Measurements from ENCODE around the gene MTARC2. TPM values are rescaled to one million over a fixed set of nuclear protein-coding genes. Genes with fewer than 3 reads are reported as not detected.

The MTARC2 gene
- total and polyA plus RNA-seq, 2 of the 13 experiments (the other 11 are each of a cell fraction or from before 2014, with no cell fraction given): 8.5 to 10.1 TPM

DNA sequence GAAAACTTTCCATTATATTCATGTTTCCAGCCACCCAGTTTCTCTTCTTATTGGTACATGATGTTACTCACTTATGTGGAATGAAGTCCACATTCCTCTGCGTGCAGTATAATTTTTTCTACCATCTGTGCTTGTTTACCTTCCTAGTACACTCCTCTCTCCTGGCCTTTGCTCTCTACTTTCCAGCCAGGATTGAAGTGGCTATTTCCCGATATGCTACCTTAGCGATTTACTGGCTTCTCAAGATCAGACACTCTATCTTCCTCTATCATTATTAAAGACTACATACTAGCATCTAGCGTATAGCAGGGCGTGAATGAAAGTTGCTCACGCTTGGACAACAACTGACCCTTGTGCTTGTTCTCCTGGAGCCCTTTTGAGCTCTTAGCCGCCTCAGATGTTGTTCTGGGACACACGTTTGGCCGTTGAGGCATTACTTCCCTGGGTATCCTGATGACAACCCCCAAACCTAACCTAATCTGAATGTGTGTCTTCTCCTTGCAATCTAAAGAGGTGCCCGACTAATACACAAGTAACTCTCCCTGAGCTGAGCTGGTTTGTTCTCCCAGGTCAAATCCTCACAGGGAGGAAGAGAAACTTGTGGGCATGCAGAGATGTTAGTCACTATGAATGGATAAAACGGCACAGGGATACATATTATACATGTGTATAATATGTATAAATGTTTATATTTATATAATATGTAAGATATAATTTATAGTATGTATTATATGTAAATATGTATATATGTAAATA, 13.4 kb upstream of the MTARC2 start (continued):
- TF ChIP-seq, protein P1, sequence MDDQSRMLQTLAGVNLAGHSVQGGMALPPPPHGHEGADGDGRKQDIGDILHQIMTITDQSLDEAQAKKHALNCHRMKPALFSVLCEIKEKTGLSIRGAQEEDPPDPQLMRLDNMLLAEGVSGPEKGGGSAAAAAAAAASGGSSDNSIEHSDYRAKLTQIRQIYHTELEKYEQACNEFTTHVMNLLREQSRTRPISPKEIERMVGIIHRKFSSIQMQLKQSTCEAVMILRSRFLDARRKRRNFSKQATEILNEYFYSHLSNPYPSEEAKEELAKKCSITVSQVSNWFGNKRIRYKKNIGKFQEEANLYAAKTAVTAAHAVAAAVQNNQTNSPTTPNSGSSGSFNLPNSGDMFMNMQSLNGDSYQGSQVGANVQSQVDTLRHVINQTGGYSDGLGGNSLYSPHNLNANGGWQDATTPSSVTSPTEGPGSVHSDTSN (CRISPR knock-in tag; IDR thresholded peaks at IDR 0.05; ENCODE audit: borderline replicate concordance): no peak
- TF ChIP-seq ZNF530 (CRISPR knock-in tag; IDR thresholded peaks at IDR 0.05; ENCODE audit: low read depth): no peak
- peak; percentile 24; the same call in 1 of the 3 replicates for TF ChIP-seq MXI1 (IDR thresholded peaks at IDR 0.05; ENCODE audit: borderline replicate concordance, low read depth, low read length)
- TF ChIP-seq, protein P2, sequence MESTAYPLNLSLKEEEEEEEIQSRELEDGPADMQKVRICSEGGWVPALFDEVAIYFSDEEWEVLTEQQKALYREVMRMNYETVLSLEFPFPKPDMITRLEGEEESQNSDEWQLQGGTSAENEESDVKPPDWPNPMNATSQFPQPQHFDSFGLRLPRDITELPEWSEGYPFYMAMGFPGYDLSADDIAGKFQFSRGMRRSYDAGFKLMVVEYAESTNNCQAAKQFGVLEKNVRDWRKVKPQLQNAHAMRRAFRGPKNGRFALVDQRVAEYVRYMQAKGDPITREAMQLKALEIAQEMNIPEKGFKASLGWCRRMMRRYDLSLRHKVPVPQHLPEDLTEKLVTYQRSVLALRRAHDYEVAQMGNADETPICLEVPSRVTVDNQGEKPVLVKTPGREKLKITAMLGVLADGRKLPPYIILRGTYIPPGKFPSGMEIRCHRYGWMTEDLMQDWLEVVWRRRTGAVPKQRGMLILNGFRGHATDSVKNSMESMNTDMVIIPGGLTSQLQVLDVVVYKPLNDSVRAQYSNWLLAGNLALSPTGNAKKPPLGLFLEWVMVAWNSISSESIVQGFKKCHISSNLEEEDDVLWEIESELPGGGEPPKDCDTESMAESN (CRISPR knock-in tag; conservative IDR thresholded peaks at IDR 0.05): no peak
- TF ChIP-seq NCOR1 (IDR thresholded peaks at IDR 0.05; ENCODE audit: borderline replicate concordance, low read length): no peak
- no peak for TF ChIP-seq FLYWCH1 (CRISPR knock-in tag; IDR thresholded peaks at IDR 0.05)
- no peak; the same call in 1 of the 2 replicates for TF ChIP-seq ZNF292 (CRISPR knock-in tag; IDR thresholded peaks at IDR 0.05; ENCODE audit: borderline replicate concordance, low read depth)
- TF ChIP-seq, protein P3, sequence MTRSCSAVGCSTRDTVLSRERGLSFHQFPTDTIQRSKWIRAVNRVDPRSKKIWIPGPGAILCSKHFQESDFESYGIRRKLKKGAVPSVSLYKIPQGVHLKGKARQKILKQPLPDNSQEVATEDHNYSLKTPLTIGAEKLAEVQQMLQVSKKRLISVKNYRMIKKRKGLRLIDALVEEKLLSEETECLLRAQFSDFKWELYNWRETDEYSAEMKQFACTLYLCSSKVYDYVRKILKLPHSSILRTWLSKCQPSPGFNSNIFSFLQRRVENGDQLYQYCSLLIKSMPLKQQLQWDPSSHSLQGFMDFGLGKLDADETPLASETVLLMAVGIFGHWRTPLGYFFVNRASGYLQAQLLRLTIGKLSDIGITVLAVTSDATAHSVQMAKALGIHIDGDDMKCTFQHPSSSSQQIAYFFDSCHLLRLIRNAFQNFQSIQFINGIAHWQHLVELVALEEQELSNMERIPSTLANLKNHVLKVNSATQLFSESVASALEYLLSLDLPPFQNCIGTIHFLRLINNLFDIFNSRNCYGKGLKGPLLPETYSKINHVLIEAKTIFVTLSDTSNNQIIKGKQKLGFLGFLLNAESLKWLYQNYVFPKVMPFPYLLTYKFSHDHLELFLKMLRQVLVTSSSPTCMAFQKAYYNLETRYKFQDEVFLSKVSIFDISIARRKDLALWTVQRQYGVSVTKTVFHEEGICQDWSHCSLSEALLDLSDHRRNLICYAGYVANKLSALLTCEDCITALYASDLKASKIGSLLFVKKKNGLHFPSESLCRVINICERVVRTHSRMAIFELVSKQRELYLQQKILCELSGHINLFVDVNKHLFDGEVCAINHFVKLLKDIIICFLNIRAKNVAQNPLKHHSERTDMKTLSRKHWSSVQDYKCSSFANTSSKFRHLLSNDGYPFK (CRISPR knock-in tag; IDR thresholded peaks at IDR 0.05; ENCODE audit: borderline replicate concordance): no peak
- TF ChIP-seq ZNF850 (CRISPR knock-in tag; conservative IDR thresholded peaks at IDR 0.05): no peak
- TF ChIP-seq, protein P4, sequence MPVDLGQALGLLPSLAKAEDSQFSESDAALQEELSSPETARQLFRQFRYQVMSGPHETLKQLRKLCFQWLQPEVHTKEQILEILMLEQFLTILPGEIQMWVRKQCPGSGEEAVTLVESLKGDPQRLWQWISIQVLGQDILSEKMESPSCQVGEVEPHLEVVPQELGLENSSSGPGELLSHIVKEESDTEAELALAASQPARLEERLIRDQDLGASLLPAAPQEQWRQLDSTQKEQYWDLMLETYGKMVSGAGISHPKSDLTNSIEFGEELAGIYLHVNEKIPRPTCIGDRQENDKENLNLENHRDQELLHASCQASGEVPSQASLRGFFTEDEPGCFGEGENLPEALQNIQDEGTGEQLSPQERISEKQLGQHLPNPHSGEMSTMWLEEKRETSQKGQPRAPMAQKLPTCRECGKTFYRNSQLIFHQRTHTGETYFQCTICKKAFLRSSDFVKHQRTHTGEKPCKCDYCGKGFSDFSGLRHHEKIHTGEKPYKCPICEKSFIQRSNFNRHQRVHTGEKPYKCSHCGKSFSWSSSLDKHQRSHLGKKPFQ (CRISPR knock-in tag; IDR thresholded peaks at IDR 0.05; ENCODE audit: insufficient replicate concordance): no peak
- no peak for TF ChIP-seq ZNF121 (CRISPR knock-in tag; IDR thresholded peaks at IDR 0.05)
- TF ChIP-seq ZNF180 (CRISPR knock-in tag; IDR thresholded peaks at IDR 0.05; ENCODE audit: borderline replicate concordance, low read depth): no peak
- peak; percentile 56 for TF ChIP-seq RXRB (CRISPR knock-in tag; IDR thresholded peaks at IDR 0.05; ENCODE audit: borderline replicate concordance)
- TF ChIP-seq ZNF138 (CRISPR knock-in tag; IDR thresholded peaks at IDR 0.05; ENCODE audit: low read depth): no peak
- TF ChIP-seq ATF1 (CRISPR knock-in tag; IDR thresholded peaks at IDR 0.05): peak; percentile 27; the same call in 1 of the 2 replicates
- TF ChIP-seq, protein P5, sequence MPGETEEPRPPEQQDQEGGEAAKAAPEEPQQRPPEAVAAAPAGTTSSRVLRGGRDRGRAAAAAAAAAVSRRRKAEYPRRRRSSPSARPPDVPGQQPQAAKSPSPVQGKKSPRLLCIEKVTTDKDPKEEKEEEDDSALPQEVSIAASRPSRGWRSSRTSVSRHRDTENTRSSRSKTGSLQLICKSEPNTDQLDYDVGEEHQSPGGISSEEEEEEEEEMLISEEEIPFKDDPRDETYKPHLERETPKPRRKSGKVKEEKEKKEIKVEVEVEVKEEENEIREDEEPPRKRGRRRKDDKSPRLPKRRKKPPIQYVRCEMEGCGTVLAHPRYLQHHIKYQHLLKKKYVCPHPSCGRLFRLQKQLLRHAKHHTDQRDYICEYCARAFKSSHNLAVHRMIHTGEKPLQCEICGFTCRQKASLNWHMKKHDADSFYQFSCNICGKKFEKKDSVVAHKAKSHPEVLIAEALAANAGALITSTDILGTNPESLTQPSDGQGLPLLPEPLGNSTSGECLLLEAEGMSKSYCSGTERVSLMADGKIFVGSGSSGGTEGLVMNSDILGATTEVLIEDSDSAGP (CRISPR knock-in tag; IDR thresholded peaks at IDR 0.05; ENCODE audit: borderline replicate concordance): no peak
- TF ChIP-seq KAT8 (CRISPR knock-in tag; IDR thresholded peaks at IDR 0.05): peak; percentile 60
- TF ChIP-seq CBX1 (IDR thresholded peaks at IDR 0.05; ENCODE audit: low read depth): no peak

Measured in HepG2 (cell line).